Aorta (tissue), 5 donors: ENCODE data around the gene ZG16B. TPM values are rescaled to one million over a fixed set of nuclear protein-coding genes. Genes with fewer than 3 reads are reported as not detected.

Experiments
- ATAC-seq: fragments of 200-7000 bp; cut with Tn5 transposase; one replicate; pipeline ENCODE4 v1.9.1; 2022; ENCODE audit warnings: moderate library complexity; ENCODE audit not compliant: low FRiP score
- DNase-seq, 2 donors: peaks; one replicate each; pipeline ENCODE4 v3.0.0-alpha.2; 2020
- H3K27ac ChIP-seq, 2 donors: one replicate each; pipeline ENCODE4 v1.5.1; 2013; ENCODE audit warnings: low read length in 2 of 2, mild to moderate bottlenecking in 2 of 2, moderate library complexity in 2 of 2, control low read depth in 1 of 2, inconsistent platforms in 1 of 2, low read depth in 1 of 2
- H3K27me3 ChIP-seq, 2 donors: one replicate each; pipeline ENCODE4 v1.6.1; 2013; ENCODE audit warnings: control low read depth in 1 of 2, low read length in 1 of 2, mild to moderate bottlenecking in 1 of 2, moderate library complexity in 1 of 2; ENCODE audit not compliant: insufficient read depth in 2 of 2, control insufficient read depth in 1 of 2
- H3K36me3 ChIP-seq, 2 donors: one replicate each; pipeline ENCODE4 v1.6.1; 2013; ENCODE audit warnings: control low read depth in 1 of 2, low read length in 1 of 2, mild to moderate bottlenecking in 1 of 2; ENCODE audit not compliant: insufficient read depth in 2 of 2, control insufficient read depth in 1 of 2
- H3K4me1 ChIP-seq, 2 donors: one replicate each; pipeline ENCODE4 v1.6.1; 2013; ENCODE audit warnings: low read length in 2 of 2, control low read depth in 1 of 2, mild to moderate bottlenecking in 1 of 2, moderate library complexity in 1 of 2; ENCODE audit not compliant: insufficient read depth in 2 of 2, control insufficient read depth in 1 of 2
- H3K4me3 ChIP-seq, 2 donors: one replicate each; pipeline ENCODE4 v1.5.1; 2013; ENCODE audit warnings: low read length in 2 of 2, control low read depth in 1 of 2, mild to moderate bottlenecking in 1 of 2
- H3K9me3 ChIP-seq: one replicate; pipeline ENCODE4 v1.6.1; 2013; ENCODE audit warnings: mild to moderate bottlenecking, low read length; ENCODE audit not compliant: control insufficient read depth
- WGBS, 2 donors: extraction: QIAGEN DNeasy Blood & Tissue Kit; methylation state at CpG; one replicate each; pipeline ENCODE4 v1.1.7; 2013; 5-methylcytosine and 5-hydroxymethylcytosine counted together
- intact Hi-C, 2 donors: fragments of 100-400 bp; cut with DNase I; formaldehyde crosslinking; loops; one replicate each; pipeline versions ENCODE4 v1.14.2 to v1.15.0; 2022
- long read RNA-seq, 2 donors: library from polyadenylated mRNA; unstranded; transcript quantifications; one replicate each; pipeline ENCODE4 v2.0.0, GENCODE V29; 2020 to 2021
- polyA plus RNA-seq, 2 donors: library from polyadenylated mRNA; stranded (reverse); fragments of 200-250 nt; gene quantifications; one replicate each; pipeline ENCODE4 v1.2.3, GENCODE V29; 2013
- total RNA-seq, 2 donors: library from RNA; stranded (reverse); fragmentation: NEBNext Ultra II Directional; extraction: Animal tissue kit (Norgen Biotek cat#: 25700); gene quantifications; one replicate each; pipeline ENCODE4 v1.2.1, GENCODE V29; 2021
- donor health status: healthy with polysubstance abuse.
- donor health status: Bipolar disorder and iron deficiency.
- donor health status: DM: no; HTN: no; CAD: no.
- donor health status: DM: no; HTN: no; CAD: no.
- donor health status: DM: yes; HTN: yes; CAD: no.

ZG16B gene, protein sequence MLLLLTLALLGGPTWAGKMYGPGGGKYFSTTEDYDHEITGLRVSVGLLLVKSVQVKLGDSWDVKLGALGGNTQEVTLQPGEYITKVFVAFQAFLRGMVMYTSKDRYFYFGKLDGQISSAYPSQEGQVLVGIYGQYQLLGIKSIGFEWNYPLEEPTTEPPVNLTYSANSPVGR
- total RNA-seq (under 1 TPM in 1 of 2 donors, not detected in 1; 0.48 TPM), polyA plus RNA-seq (1 to 10 TPM in 1 of 2 donors, not detected in 1; 4.8 TPM)
- long read RNA-seq, donor 1, partial matches to known transcripts, result 0 of 1 reads
- long read RNA-seq, donor 1, other reads (novel, unspliced or antisense), result 0 of 1 reads
- long read RNA-seq, donor 2, result 0 reads

DNA sequence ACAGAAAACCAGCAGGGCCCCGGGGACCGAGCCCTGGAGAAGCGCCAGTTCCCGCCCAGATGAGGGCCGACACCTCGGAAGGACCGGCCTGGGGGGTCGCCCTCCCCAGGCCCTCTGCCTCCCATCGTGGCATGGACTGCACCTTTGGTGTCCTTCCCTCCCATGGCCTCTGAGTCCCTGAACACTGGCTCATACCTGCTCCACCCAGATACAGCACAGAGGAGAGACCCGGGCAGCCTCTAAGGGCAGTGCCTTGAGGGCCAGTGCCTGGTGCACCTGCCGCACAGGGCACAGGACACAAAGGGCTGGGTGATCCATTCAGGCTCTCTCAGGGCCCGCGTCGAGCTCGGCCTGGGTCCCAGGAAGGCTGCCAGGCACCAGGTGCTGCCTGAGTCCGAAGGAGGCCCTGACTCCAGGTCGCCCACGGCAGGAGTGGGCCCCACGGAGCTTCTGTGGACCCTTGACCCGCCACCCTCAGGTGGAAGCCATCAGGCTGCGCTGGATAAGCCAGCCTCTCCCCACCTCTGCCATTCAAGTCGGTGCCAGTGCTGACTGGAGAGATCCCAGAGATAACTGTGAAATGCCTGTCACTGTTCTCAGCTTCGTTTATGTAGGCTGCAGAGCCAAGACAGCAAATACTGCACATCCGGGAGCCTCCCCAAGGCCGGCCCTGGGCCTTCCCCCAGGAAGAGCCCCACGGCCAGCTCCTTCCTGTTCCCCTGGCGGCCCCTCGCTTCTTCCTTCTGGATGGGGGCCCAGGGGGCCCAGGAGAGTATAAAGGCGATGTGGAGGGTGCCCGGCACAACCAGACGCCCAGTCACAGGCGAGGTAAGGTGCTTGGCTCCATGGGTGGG is at the start of gene ZG16B:
TSS of gene ZG16B (plus strand) at position 803 of the 854 bp plus-strand sequence. CDS start 139 bp downstream, outside the sequence.
- no peak for ATAC-seq
- Histone ChIP-seq H3K27me3 (no peaks in the 10 kb centered on the region), H3K36me3 (no peaks in the 10 kb centered on the region), H3K27ac (no peak within 1 kb of the TSS), H3K9me3 (no peaks in the 10 kb centered on the region), H3K4me3 (no peak within 1 kb of the TSS), H3K4me1 (no peaks in the 10 kb centered on the region)
- WGBS, 2 donors, result 67 to 72% methylated on average over 31 to 32 of the region's 32 CpGs
- peak; percentile 44 to 61 for DNase-seq
- intact Hi-C loops, result no loop called here

DNA sequence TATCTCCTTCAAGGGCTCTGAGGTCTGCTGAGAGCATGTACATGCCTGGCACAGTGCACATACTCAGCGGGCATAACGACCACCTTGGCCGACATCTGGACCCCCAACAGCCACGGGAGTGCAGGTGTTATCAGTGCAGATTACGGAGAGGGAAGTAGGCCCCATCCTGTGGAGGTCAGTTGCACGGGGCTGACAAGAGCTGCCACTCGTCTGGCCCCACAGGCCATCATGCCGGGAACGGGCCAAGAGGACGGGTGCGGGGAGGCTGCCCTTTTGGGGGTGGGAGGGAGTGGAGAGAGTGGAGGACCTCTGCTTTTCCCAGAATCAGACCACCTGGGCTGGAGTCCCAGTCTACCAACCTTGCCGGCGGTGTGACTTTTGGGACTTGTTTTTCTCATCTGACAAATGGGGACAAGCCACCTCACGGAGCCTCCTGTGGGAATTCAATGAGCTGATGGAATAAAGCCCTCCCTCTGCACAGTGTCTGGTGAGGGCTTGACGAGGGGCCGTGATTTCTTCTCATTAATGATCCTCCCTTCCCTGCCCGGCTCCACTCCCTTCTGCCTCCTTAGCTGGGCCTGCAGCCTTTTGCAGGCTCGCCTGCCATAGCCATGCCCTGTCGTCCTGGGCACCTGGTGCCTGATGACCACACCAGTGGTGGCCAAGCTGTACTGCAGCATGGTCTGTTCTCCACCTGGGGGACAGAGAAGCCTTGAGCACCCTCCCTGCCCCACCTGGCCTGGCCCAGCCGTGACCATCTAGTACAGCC is 47.3 kb upstream of the ZG16B start:
- Histone ChIP-seq H3K27me3 (no peaks in the 10 kb centered on the region), H3K9me3 (no peaks in the 10 kb centered on the region), H3K4me3 (no peak overlapping the region), H3K27ac (no peak overlapping the region), H3K36me3 (no peaks in the 10 kb centered on the region), H3K4me1 (no peaks in the 10 kb centered on the region)
- intact Hi-C loops, result no loop called here
- 84 to 86% methylated on average over 20 of the region's 20 CpGs for WGBS, 2 donors
- peak; percentile 30 to 65 for DNase-seq
- ATAC-seq, result no peak

DNA sequence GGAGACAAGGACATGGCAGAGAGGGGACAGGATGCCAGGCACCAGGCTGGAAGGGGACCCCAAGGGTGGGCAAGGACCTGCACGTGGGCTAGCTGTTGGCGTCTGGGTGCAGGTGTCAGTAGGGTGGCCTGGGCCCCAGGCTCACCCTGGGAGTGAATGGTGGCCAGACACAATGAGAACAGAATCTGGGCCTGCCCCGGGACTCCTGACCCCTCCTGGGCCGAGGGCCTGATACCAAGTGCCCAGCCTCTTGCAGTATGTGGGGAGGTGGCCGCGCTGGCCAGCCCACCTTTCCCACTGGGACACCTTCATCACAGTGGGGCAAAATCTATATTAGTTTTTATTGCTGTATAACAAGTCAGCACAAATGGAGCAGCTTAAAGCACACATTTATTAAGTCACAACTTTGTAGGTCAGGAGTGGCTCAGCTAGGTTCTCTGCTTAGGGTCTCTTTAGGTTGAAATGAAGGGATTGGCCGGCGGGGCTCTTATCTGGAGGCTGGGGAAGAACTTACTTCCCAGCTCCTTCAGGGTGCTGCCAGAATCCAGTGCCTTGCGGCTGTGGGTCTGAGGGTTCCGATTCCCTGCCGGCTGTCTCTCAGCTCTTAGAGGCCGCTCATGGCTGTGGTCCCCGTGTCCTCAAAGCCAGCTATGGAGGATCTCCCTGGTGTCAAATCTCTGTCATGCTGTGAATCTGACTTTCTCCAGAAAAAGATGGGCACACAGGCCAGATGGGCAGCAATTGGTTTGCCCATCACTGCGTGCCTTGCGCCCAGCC is 46.3 kb upstream of the ZG16B start:
- intact Hi-C loops, result no loop called here
- no peak overlapping the region for H3K27ac ChIP-seq
- no peak for ATAC-seq
- no peaks in the 10 kb centered on the region for H3K9me3 ChIP-seq
- WGBS, 2 donors, result 90 to 92% methylated on average over 15 of the region's 15 CpGs
- no peaks in the 10 kb centered on the region for H3K4me1 ChIP-seq
- peak; percentile 18 to 45 for DNase-seq
- H3K4me3 ChIP-seq, result no peak overlapping the region
- H3K27me3 ChIP-seq, result no peaks in the 10 kb centered on the region
- H3K36me3 ChIP-seq, result no peaks in the 10 kb centered on the region

DNA sequence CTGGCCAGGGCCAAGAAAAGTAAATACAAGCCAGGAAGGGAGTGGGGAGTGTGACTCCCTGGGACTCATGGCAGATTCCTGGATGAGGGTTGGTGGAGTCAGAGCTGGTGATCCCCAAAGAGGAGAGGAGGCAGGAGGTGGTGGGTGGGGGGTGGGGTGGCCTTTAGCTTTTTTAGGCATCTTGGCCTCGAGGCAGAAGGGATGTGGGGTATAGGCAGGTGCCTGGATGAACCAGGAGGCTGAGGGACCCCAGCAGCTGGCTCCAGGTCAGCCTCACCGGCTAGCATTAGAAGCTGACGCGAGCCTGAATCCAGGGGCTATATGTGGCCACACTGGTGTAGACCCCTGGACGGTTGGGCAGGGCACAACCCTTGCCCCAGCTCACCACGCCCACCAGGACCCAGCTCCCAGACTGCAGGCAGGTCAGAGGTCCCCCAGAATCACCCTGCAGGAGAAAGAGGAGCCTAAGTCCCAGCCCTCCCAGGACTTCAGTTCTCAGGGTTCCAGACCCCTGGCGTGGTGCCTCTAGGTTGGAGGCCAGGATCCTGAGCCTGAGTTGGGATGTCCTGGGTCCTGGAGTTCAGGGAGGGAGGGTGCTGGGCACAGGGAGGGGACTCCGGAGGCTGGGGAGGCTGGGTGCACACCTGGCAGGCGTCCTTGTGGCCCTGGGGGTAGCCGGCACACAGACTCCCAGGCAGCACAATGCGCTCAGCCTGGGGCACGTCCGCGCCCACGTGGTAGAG is 45.6 kb upstream of the ZG16B start:
- no peaks in the 10 kb centered on the region for H3K36me3 ChIP-seq
- 46 to 53% methylated on average over 15 of the region's 15 CpGs for WGBS, 2 donors
- no peak overlapping the region for H3K27ac ChIP-seq
- intact Hi-C loops, result no loop called here
- DNase-seq, result peak in 1 of 2 donors; percentile 40
- no peaks in the 10 kb centered on the region for H3K9me3 ChIP-seq
- H3K4me3 ChIP-seq, result no peak overlapping the region
- ATAC-seq, result no peak
- no peaks in the 10 kb centered on the region for H3K27me3 ChIP-seq
- no peaks in the 10 kb centered on the region for H3K4me1 ChIP-seq

DNA sequence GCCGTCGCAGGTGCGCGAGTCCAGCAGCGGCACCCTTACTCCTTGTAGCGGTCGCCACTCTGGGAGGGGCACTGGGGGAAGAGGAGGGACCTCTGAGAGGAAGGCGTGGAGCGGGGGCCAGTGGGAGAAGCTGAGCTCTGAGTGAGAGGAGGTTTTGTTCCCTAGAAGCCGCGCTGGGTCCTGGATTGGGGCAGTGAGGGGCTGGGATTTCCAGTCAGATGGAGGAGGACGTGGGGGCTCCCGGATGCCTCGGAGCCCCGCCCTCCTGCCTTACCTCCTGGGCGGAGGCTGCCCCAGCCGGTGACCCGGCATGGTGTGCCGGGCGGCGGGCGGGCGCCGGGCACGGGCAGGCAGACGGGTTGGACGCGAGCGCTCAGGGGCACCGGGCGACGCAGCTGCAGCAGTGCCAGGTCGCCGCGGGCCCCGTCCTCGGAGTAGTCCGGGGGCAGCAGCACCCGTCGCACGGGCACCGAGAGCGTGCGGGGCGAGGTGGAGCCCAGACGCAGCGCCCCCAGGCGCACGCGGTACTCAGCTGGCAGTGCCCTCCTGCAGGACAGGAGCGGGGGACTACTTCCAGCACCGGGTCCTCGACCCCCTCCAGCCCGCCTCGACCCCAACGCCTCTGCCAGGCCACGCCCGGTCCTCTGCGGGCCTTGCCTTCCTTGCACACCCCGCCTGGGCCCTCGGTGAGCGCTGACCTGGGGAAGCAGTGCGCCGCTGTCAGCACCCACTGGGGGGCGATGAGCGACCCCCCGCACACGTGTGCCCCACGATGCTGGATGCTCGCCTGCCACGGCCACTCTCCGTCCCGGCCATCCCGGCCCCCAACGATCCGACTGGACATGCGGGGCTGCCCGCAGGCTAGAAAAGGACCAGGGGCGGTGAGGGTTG is 44.8 kb upstream of the ZG16B start:
- WGBS, 2 donors, result 15 to 19% methylated on average over 50 to 79 of the region's 79 CpGs
- Histone ChIP-seq H3K36me3 (no peaks in the 10 kb centered on the region), H3K27me3 (no peaks in the 10 kb centered on the region), H3K27ac (no peak overlapping the region), H3K4me3 (no peak overlapping the region), H3K4me1 (no peaks in the 10 kb centered on the region), H3K9me3 (no peaks in the 10 kb centered on the region)
- intact Hi-C loops, result no loop called here
- ATAC-seq (peak; percentile 31), DNase-seq (peak; percentile 47 to 72)

DNA sequence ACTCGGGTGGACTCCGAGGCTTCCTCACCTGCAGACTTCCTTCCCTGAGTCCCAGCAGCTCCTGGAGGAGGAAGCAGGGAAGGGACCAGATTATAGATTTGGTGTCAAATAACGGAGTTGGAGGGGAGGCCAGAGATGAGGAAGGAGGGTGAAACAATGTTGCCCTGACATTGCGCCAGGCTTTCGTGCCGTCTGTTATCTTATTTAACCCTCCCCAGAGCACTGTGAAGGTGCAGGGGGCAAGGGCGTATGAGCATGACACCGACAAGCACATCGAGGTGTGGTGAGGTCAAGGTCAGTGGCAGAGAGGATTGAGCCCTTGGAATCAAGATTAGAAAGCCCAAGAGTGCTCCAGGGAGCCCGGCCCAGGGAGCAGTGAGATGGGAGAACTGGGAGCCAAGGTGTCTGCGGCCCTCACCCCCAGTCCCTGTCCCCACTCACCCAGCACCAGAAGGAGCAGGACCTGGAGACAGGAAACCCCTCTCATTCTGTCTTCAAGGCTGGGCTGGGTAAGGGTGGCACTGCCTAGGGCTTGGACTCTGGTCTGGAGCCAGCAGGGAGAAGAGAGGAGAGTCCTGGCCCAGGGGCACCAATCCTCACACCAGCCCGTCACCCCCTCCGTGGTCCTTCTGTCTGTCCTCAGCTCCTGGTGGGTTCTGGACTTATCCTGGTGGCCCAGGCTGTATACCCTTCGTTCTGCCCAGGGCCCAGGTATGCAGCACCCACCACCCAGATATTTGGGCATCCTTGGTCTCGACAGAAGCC is 43.9 kb upstream of the ZG16B start:
- WGBS, 2 donors, result 64 to 66% methylated on average over 15 of the region's 15 CpGs
- Histone ChIP-seq H3K4me1 (no peaks in the 10 kb centered on the region), H3K36me3 (no peaks in the 10 kb centered on the region), H3K9me3 (no peaks in the 10 kb centered on the region), H3K4me3 (no peak overlapping the region), H3K27me3 (no peaks in the 10 kb centered on the region), H3K27ac (no peak overlapping the region)
- DNase-seq (peak; percentile 41 to 50), ATAC-seq (no peak)
- intact Hi-C loops, result no loop called here

DNA sequence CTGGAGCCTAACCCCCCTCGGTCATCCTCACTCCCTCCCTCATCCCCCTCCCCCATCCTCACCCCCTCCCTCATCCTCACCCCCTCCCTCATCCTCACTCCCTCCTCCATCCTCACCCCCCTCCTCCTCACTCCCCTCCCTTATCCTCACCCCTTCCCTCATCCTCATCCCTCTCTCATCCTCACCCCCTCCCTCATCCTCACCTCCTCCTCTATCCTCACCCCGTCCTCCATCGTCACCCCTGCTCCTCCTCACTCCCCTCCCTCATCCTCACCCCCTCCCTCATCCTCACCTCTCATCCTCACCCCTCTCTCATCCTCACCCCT is 43.3 kb upstream of the ZG16B start:
- DNase-seq (peak in 1 of 2 donors; percentile 12), ATAC-seq (no peak)
- H3K36me3 ChIP-seq, result no peaks in the 10 kb centered on the region
- H3K9me3 ChIP-seq, result no peaks in the 10 kb centered on the region
- WGBS, 2 donors, result 47 to 51% methylated on average over 3 of the region's 3 CpGs
- no peaks in the 10 kb centered on the region for H3K27me3 ChIP-seq
- no peaks in the 10 kb centered on the region for H3K4me1 ChIP-seq
- no peak overlapping the region for H3K27ac ChIP-seq
- intact Hi-C loops, result no loop called here
- H3K4me3 ChIP-seq, result no peak overlapping the region
